GM23338 (cell line): ENCODE data around the gene FHOD1. TPM values are rescaled to one million over a fixed set of nuclear protein-coding genes. Genes with fewer than 3 reads are reported as not detected.

Source experiments
- ATAC-seq: fragments of 200-7000 bp; cut with Tn5 transposase; 3 replicates; pipeline ENCODE4 v1.9.1; 2020
- DNase-seq: peaks from one replicate; pipeline ENCODE4 v3.0.0-alpha.2; 2015; ENCODE audit warnings: low spot score
- H2AFZ ChIP-seq: fragments of 200-600 bp; sonication (generic); 2 replicates; pipeline ENCODE4 v1.8.0; 2016; ENCODE audit warnings: antibody characterized with exemption, mild to moderate bottlenecking, moderate library complexity
- H3F3A ChIP-seq: fragments of 200-600 bp; sonication (generic); replicated peaks from 2 replicates; pipeline ENCODE4 v1.8.0; 2017; ENCODE audit warnings: antibody characterized with exemption, mixed run types, low read depth
- H3K27ac ChIP-seq: fragments of 200-600 bp; sonication (generic); 2 replicates; pipeline ENCODE4 v1.6.1; 2016; ENCODE audit warnings: low read depth
- H3K27me3 ChIP-seq: fragments of 200-600 bp; sonication (generic); 2 replicates; pipeline ENCODE4 v1.8.0; 2016; ENCODE audit warnings: mild to moderate bottlenecking, mixed run types, moderate library complexity; ENCODE audit not compliant: insufficient read depth
- H3K36me3 ChIP-seq: fragments of 200-600 bp; sonication (generic); 2 replicates; pipeline ENCODE4 v1.8.0; 2016; ENCODE audit warnings: mild to moderate bottlenecking; ENCODE audit not compliant: insufficient read depth
- H3K4me1 ChIP-seq: fragments of 200-600 bp; sonication (generic); 2 replicates; pipeline ENCODE4 v1.8.0; 2016; ENCODE audit warnings: mild to moderate bottlenecking, moderate library complexity; ENCODE audit not compliant: insufficient read depth
- H3K4me2 ChIP-seq: fragments of 200-600 bp; sonication (generic); 2 replicates; pipeline ENCODE4 v1.7.1; 2017; ENCODE audit warnings: mixed run types
- H3K4me3 ChIP-seq: fragments of 200-600 bp; sonication (generic); 2 replicates; pipeline ENCODE4 v1.6.1; 2016; ENCODE audit warnings: mixed run types
- H3K79me2 ChIP-seq: fragments of 200-600 bp; sonication (generic); replicated peaks from 2 replicates; pipeline ENCODE4 v1.8.0; 2017; ENCODE audit warnings: mild to moderate bottlenecking; ENCODE audit not compliant: insufficient read depth
- H3K9me2 ChIP-seq: fragments of 200-600 bp; sonication (generic); 2 replicates; pipeline ENCODE4 v1.8.0; 2017; ENCODE audit not compliant: insufficient read depth
- H4K20me1 ChIP-seq: fragments of 200-600 bp; sonication (generic); replicated peaks from 2 replicates; pipeline ENCODE4 v1.8.0; 2017; ENCODE audit warnings: mild to moderate bottlenecking; ENCODE audit not compliant: insufficient read depth
- H3K27ac Mint-ChIP-seq: 2 replicates; pipeline ENCODE4 v1.8.0; 2020; ENCODE audit warnings: inconsistent platforms, mild to moderate bottlenecking, moderate library complexity, mixed read lengths
- H3K27me3 Mint-ChIP-seq: 3 replicates; pipeline ENCODE4 v1.8.0; 2022; ENCODE audit warnings: low read depth, mild to moderate bottlenecking, moderate library complexity, mixed read lengths, inconsistent platforms; ENCODE audit not compliant: insufficient read depth, poor library complexity
- H3K36me3 Mint-ChIP-seq: 3 replicates; pipeline ENCODE4 v1.8.0; 2021; ENCODE audit warnings: low read depth, mild to moderate bottlenecking, inconsistent platforms, moderate library complexity, mixed read lengths
- H3K4me1 Mint-ChIP-seq: 3 replicates; pipeline ENCODE4 v1.8.0; 2020; ENCODE audit warnings: mild to moderate bottlenecking, inconsistent platforms, mixed read lengths
- H3K4me3 Mint-ChIP-seq: 3 replicates; pipeline ENCODE4 v1.8.0; 2021; ENCODE audit warnings: moderate library complexity, mild to moderate bottlenecking, inconsistent platforms, mixed read lengths
- H3K9me3 Mint-ChIP-seq: 3 replicates; pipeline ENCODE4 v1.8.0; 2020; ENCODE audit warnings: moderate library complexity, mild to moderate bottlenecking, inconsistent platforms, mixed read lengths
- CREB1 ChIP-seq: fragments of 250-450 bp; sonication (Bioruptor Pico); IDR thresholded peaks from 2 replicates; pipeline ENCODE4 v1.5.0; 2020; ENCODE audit warnings: low read depth, mild to moderate bottlenecking, moderate library complexity
- ETS1 ChIP-seq: IDR thresholded peaks from 2 replicates; pipeline ENCODE4 v1.6.1; 2016; ENCODE audit warnings: antibody characterized with exemption
- EZH2 ChIP-seq: fragments of 200-600 bp; sonication (generic); IDR thresholded peaks from one replicate; pipeline ENCODE4 v1.8.0; 2017; ENCODE audit warnings: antibody characterized with exemption, mild to moderate bottlenecking, low read depth; ENCODE audit not compliant: unreplicated experiment
- polyA plus RNA-seq: library from polyadenylated mRNA; unstranded; fragments of >200 nt; fragmentation: Nextera tagmentation; extraction: Ambion mirVana; gene quantifications from 2 replicates; pipeline ENCODE4 v1.2.1, GENCODE V29; 2016
- total RNA-seq: library from RNA; depleted of rRNA; stranded (reverse); fragments of >200 nt; shearing (Covaris generic); gene quantifications from 2 replicates; pipeline ENCODE4 v1.2.3, GENCODE V29; 2014
- TF ChIP-seq, protein P1 (sequence below): fragments of 250-450 bp; sonication (Bioruptor Pico); IDR thresholded peaks from 2 replicates; pipeline ENCODE4 v1.5.0; 2020; ENCODE audit warnings: mild to moderate bottlenecking, moderate library complexity

Gene FHOD1
- total and polyA plus RNA-seq, 2 experiments from 2014 or later, result 26.2 to 52.7 TPM

DNA sequence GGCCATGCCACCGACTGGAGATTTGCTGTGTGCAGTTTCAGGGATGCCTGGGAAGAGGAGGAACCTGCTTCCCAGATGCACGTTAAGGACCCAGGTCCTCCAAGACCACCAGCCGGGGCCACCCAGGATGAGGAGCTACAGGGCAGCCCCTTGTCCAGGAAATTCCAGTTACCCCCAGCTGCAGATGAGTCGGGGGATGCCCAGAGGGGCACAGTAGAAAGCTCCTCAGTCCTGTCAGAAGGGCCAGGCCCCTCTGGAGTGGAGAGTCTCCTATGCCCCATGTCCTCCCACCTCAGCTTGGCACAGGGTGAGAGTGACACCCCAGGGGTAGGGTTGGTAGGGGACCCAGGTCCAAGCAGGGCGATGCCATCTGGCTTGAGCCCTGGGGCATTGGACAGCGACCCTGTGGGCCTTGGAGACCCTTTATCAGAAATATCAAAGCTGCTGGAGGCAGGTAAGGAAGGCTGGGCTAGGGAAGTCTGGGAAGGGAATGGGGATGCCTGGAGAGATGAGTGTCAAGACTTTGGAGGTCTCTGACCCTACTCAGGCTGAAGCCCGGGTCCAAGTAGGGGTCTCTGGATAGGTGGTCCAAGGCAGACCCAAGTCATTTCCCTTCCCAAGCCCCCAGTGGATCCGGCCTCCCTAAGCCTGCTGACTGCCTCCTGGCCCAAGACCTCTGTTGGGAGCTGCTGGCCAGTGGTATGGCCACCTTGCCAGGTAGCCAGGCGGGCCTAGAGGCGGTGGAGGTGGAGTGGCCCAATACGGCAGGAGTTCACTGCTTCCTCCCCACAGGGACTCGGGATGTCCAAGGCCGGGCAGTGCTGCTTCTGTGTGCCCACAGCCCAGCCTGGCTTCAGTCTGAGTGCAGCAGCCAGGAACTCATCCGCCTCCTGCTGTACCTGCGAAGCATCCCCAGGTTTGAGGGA is 33.1 kb upstream of the FHOD1 start (continued):
- TF ChIP-seq, protein P1, sequence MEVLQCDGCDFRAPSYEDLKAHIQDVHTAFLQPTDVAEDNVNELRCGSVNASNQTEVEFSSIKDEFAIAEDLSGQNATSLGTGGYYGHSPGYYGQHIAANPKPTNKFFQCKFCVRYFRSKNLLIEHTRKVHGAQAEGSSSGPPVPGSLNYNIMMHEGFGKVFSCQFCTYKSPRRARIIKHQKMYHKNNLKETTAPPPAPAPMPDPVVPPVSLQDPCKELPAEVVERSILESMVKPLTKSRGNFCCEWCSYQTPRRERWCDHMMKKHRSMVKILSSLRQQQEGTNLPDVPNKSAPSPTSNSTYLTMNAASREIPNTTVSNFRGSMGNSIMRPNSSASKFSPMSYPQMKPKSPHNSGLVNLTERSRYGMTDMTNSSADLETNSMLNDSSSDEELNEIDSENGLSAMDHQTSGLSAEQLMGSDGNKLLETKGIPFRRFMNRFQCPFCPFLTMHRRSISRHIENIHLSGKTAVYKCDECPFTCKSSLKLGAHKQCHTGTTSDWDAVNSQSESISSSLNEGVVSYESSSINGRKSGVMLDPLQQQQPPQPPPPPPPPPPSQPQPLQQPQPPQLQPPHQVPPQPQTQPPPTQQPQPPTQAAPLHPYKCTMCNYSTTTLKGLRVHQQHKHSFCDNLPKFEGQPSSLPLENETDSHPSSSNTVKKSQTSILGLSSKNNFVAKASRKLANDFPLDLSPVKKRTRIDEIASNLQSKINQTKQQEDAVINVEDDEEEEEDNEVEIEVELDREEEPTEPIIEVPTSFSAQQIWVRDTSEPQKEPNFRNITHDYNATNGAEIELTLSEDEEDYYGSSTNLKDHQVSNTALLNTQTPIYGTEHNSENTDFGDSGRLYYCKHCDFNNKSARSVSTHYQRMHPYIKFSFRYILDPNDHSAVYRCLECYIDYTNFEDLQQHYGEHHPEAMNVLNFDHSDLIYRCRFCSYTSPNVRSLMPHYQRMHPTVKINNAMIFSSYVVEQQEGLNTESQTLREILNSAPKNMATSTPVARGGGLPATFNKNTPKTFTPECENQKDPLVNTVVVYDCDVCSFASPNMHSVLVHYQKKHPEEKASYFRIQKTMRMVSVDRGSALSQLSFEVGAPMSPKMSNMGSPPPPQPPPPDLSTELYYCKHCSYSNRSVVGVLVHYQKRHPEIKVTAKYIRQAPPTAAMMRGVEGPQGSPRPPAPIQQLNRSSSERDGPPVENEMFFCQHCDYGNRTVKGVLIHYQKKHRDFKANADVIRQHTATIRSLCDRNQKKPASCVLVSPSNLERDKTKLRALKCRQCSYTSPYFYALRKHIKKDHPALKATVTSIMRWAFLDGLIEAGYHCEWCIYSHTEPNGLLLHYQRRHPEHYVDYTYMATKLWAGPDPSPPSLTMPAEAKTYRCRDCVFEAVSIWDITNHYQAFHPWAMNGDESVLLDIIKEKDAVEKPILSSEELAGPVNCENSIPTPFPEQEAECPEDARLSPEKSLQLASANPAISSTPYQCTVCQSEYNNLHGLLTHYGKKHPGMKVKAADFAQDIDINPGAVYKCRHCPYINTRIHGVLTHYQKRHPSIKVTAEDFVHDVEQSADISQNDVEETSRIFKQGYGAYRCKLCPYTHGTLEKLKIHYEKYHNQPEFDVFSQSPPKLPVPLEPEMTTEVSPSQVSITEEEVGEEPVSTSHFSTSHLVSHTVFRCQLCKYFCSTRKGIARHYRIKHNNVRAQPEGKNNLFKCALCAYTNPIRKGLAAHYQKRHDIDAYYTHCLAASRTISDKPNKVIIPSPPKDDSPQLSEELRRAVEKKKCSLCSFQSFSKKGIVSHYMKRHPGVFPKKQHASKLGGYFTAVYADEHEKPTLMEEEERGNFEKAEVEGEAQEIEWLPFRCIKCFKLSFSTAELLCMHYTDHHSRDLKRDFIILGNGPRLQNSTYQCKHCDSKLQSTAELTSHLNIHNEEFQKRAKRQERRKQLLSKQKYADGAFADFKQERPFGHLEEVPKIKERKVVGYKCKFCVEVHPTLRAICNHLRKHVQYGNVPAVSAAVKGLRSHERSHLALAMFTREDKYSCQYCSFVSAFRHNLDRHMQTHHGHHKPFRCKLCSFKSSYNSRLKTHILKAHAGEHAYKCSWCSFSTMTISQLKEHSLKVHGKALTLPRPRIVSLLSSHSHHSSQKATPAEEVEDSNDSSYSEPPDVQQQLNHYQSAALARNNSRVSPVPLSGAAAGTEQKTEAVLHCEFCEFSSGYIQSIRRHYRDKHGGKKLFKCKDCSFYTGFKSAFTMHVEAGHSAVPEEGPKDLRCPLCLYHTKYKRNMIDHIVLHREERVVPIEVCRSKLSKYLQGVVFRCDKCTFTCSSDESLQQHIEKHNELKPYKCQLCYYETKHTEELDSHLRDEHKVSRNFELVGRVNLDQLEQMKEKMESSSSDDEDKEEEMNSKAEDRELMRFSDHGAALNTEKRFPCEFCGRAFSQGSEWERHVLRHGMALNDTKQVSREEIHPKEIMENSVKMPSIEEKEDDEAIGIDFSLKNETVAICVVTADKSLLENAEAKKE (CRISPR knock-in tag), result no peak
- TF ChIP-seq EZH2, result no peak

- Mint-ChIP-seq H3K4me3 (peak within 1 kb of the TSS; percentile 80), H3K9me3 (no peaks in the 10 kb centered on the region), H3K4me1 (peaks cover 2% of the 10 kb centered on the region; the same call in 2 of the 3 replicates), H3K27ac (no peak within 1 kb of the TSS), H3K36me3 (peaks cover 5% of the 10 kb centered on the region; the same call in 2 of the 3 replicates), H3K27me3 (peaks cover 6% of the 10 kb centered on the region)
- DNase-seq, result peak; percentile 86
- peak; percentile 93 for ATAC-seq
- Histone ChIP-seq H3K4me1 (peaks cover 5% of the 10 kb centered on the region; the same call in 1 of the 2 replicates), H3K36me3 (no peaks in the 10 kb centered on the region), H3F3A (no peaks in the 10 kb centered on the region), H3K27me3 (peaks cover 13% of the 10 kb centered on the region), H3K27ac (no peak within 1 kb of the TSS), H3K4me2 (peak within 1 kb of the TSS; percentile 87), H3K9me2 (no peaks in the 10 kb centered on the region), H3K4me3 (peak within 1 kb of the TSS; percentile 60), H4K20me1 (no peaks in the 10 kb centered on the region), H2AFZ (peak within 1 kb of the TSS; percentile 85), H3K79me2 (no peaks in the 10 kb centered on the region)
- TF ChIP-seq ETS1 (no peak), CREB1 (peak; percentile 62; the same call in 1 of the 2 replicates)
- TF ChIP-seq, protein P1 (CRISPR knock-in tag), result no peak
Measured at GRCh38 chr16:67279296-67280089, 32.2 kb upstream of the FHOD1 start, which contains the start of gene PLEKHG4. PLEKHG4 (plus strand) TSS chr16:67279532; CDS start chr16:67280045, 513 bp downstream.
